ENCODE measurements around the gene LGSN. TPM values are rescaled to one million over a fixed set of nuclear protein-coding genes. Genes with fewer than 3 reads are reported as not detected.

The LGSN gene
- total and polyA plus RNA-seq, 10 of the 15 experiments (the other 5 are each of a cell fraction or from before 2014, with no cell fraction given) = not detected

GRCh38 chr6:63267046-63267445 lies 52.7 kb downstream of the LGSN start (continued):
- TF ChIP-seq, protein P1, sequence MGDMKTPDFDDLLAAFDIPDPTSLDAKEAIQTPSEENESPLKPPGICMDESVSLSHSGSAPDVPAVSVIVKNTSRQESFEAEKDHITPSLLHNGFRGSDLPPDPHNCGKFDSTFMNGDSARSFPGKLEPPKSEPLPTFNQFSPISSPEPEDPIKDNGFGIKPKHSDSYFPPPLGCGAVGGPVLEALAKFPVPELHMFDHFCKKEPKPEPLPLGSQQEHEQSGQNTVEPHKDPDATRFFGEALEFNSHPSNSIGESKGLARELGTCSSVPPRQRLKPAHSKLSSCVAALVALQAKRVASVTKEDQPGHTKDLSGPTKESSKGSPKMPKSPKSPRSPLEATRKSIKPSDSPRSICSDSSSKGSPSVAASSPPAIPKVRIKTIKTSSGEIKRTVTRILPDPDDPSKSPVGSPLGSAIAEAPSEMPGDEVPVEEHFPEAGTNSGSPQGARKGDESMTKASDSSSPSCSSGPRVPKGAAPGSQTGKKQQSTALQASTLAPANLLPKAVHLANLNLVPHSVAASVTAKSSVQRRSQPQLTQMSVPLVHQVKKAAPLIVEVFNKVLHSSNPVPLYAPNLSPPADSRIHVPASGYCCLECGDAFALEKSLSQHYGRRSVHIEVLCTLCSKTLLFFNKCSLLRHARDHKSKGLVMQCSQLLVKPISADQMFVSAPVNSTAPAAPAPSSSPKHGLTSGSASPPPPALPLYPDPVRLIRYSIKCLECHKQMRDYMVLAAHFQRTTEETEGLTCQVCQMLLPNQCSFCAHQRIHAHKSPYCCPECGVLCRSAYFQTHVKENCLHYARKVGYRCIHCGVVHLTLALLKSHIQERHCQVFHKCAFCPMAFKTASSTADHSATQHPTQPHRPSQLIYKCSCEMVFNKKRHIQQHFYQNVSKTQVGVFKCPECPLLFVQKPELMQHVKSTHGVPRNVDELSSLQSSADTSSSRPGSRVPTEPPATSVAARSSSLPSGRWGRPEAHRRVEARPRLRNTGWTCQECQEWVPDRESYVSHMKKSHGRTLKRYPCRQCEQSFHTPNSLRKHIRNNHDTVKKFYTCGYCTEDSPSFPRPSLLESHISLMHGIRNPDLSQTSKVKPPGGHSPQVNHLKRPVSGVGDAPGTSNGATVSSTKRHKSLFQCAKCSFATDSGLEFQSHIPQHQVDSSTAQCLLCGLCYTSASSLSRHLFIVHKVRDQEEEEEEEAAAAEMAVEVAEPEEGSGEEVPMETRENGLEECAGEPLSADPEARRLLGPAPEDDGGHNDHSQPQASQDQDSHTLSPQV (IDR thresholded peaks at IDR 0.05) = no peak
- TF ChIP-seq, protein P2, sequence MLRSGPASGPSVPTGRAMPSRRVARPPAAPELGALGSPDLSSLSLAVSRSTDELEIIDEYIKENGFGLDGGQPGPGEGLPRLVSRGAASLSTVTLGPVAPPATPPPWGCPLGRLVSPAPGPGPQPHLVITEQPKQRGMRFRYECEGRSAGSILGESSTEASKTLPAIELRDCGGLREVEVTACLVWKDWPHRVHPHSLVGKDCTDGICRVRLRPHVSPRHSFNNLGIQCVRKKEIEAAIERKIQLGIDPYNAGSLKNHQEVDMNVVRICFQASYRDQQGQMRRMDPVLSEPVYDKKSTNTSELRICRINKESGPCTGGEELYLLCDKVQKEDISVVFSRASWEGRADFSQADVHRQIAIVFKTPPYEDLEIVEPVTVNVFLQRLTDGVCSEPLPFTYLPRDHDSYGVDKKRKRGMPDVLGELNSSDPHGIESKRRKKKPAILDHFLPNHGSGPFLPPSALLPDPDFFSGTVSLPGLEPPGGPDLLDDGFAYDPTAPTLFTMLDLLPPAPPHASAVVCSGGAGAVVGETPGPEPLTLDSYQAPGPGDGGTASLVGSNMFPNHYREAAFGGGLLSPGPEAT (IDR thresholded peaks at IDR 0.05; ENCODE audit: low read depth) = no peak

DNA sequence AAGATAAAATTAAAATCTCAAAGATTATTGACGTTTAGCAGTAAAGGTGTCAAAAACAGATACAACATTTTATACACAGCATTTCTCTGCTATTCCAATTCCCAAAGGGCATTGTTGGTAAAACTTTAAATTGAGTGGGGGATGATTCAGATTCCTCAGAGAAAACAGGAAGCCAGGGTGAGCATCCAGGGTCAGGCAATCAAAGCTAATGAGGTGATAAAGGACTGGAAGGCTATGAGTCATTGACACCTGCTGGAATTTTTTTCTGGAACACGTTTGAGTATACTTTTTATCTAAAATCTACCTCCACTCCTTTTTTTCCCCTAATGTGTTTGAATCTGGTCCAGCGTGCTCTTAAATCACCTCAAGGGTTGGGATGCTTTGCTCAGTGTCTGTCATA lies 56.3 kb downstream of the LGSN start:
- ATAC-seq (no peak), FAIRE-seq (no peak), DNase-seq (ENCODE audit: low read depth, low spot score) (no peak)
- ChIA-PET POLR2A (interaction anchor here (0.7 kb wide), 1 partner anchor 12 kb away, joined by 4 read pairs; no protein-coding TSS in a partner anchor), CTCF (interaction anchor here (0.6 kb wide), 1 partner anchor 336 kb away, joined by 3 read pairs; no protein-coding TSS in a partner anchor), RAD21 (ENCODE audit: unreplicated experiment) (no interaction called here), SMC1A (ENCODE audit: uncharacterized antibody, unreplicated experiment) (no interaction called here)
- Histone ChIP-seq H2AFZ (ENCODE audit: control insufficient read depth, low read depth, low read length) (no peak overlapping the region), H3K4me2 (ENCODE audit: control insufficient read depth, insufficient read depth) (no peak overlapping the region), H3K36me3 (ENCODE audit: control insufficient read depth in 2 of 2, insufficient read depth in 2 of 2, low read length in 1 of 2) (no peaks in the 10 kb centered on the region), H3K27me3 (replicated peaks in 1 of 2; ENCODE audit: control insufficient read depth in 2 of 2, insufficient read depth in 2 of 2, low read length in 1 of 2) (no peaks in the 10 kb centered on the region), H3K9me3 (replicated peaks; ENCODE audit: control insufficient read depth, insufficient read depth, low read length) (no peaks in the 10 kb centered on the region), H4K20me1 (ENCODE audit: control insufficient read depth, insufficient read depth) (no peaks in the 10 kb centered on the region), H3K79me2 (ENCODE audit: control insufficient read depth, insufficient read depth, low read length) (no peaks in the 10 kb centered on the region), H3K4me3 (no peak overlapping the region), H3K27ac (ENCODE audit: control insufficient read depth, insufficient read depth) (no peak overlapping the region), H3K9ac (ENCODE audit: control insufficient read depth, insufficient read depth, low read length) (no peak overlapping the region), H3K4me1 (ENCODE audit: control insufficient read depth, insufficient read depth, low read length) (no peaks in the 10 kb centered on the region)
- no TSS peak for BruUV-seq (replicated peaks)
- intact Hi-C loops (cut with micrococcal nuclease; ENCODE audit: unreplicated experiment) = no loop called here
- in situ Hi-C loops (cut with MboI) = no loop called here
- WGBS (ENCODE audit: insufficient coverage, insufficient replicate concordance, low lambda C conversion rate, missing lambda C conversion rate) = 15% methylated on average over 3 of the region's 3 CpGs
- TF ChIP-seq MEF2B (IDR thresholded peaks at IDR 0.05; ENCODE audit: partially characterized antibody, poor library complexity, severe bottlenecking) (no peak), E2F4 (IDR thresholded peaks at IDR 0.05; ENCODE audit: low read depth, low read length) (no peak), LARP7 (IDR thresholded peaks at IDR 0.05) (no peak), NBN (IDR thresholded peaks at IDR 0.05) (no peak), SPI1 (IDR thresholded peaks at IDR 0.05; ENCODE audit: borderline replicate concordance, insufficient read depth, low read depth, low read length) (no peak), STAT3 (IDR thresholded peaks at IDR 0.05; ENCODE audit: low read depth, low read length) (no peak), BMI1 (IDR thresholded peaks at IDR 0.05; ENCODE audit: borderline replicate concordance) (no peak), RUNX3 (IDR thresholded peaks at IDR 0.05; ENCODE audit: low read length) (no peak), CBFB (IDR thresholded peaks at IDR 0.05; ENCODE audit: low read depth) (no peak)
- TF ChIP-seq, protein P3, sequence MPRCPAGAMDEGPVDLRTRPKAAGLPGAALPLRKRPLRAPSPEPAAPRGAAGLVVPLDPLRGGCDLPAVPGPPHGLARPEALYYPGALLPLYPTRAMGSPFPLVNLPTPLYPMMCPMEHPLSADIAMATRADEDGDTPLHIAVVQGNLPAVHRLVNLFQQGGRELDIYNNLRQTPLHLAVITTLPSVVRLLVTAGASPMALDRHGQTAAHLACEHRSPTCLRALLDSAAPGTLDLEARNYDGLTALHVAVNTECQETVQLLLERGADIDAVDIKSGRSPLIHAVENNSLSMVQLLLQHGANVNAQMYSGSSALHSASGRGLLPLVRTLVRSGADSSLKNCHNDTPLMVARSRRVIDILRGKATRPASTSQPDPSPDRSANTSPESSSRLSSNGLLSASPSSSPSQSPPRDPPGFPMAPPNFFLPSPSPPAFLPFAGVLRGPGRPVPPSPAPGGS (IDR thresholded peaks at IDR 0.05; ENCODE audit: borderline replicate concordance, insufficient read depth, low read depth, low read length, poor library complexity, severe bottlenecking) = no peak
- TF ChIP-seq, protein P4, sequence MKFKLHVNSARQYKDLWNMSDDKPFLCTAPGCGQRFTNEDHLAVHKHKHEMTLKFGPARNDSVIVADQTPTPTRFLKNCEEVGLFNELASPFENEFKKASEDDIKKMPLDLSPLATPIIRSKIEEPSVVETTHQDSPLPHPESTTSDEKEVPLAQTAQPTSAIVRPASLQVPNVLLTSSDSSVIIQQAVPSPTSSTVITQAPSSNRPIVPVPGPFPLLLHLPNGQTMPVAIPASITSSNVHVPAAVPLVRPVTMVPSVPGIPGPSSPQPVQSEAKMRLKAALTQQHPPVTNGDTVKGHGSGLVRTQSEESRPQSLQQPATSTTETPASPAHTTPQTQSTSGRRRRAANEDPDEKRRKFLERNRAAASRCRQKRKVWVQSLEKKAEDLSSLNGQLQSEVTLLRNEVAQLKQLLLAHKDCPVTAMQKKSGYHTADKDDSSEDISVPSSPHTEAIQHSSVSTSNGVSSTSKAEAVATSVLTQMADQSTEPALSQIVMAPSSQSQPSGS (IDR thresholded peaks at IDR 0.05; ENCODE audit: low read length) = no peak
